ENCODE measurements around the gene PRIMPOL.

Gene PRIMPOL

DNA sequence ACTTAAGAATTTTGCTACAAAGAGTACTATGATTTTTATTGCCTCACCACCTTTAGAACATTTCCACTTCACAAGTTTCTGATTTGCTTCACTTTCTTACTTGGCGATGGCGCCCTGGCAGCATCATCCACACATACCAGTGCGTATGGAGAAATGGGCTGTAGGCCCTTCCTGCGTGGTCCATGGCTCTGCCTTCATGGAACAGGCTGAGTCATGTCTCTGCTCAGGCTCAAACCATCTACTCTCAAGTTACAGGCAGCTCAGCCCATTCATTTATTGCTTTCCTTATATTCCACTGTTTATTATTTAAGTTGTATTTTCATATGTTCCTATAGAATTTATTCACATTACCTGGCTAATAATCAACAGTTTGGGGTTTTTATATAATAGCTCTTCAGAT is 21.4 kb upstream of the PRIMPOL start:
- TF ChIP-seq, protein P1, sequence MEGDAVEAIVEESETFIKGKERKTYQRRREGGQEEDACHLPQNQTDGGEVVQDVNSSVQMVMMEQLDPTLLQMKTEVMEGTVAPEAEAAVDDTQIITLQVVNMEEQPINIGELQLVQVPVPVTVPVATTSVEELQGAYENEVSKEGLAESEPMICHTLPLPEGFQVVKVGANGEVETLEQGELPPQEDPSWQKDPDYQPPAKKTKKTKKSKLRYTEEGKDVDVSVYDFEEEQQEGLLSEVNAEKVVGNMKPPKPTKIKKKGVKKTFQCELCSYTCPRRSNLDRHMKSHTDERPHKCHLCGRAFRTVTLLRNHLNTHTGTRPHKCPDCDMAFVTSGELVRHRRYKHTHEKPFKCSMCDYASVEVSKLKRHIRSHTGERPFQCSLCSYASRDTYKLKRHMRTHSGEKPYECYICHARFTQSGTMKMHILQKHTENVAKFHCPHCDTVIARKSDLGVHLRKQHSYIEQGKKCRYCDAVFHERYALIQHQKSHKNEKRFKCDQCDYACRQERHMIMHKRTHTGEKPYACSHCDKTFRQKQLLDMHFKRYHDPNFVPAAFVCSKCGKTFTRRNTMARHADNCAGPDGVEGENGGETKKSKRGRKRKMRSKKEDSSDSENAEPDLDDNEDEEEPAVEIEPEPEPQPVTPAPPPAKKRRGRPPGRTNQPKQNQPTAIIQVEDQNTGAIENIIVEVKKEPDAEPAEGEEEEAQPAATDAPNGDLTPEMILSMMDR (IDR thresholded peaks at IDR 0.05; ENCODE audit: control insufficient read depth, insufficient read depth, low read depth, low read length, missing control alignments): no peak
- DNase-seq (ENCODE audit: low read depth): no peak
- no peak overlapping the region for H3K4me3 ChIP-seq (ENCODE audit: control insufficient read depth, low read depth, low read length)

DNA sequence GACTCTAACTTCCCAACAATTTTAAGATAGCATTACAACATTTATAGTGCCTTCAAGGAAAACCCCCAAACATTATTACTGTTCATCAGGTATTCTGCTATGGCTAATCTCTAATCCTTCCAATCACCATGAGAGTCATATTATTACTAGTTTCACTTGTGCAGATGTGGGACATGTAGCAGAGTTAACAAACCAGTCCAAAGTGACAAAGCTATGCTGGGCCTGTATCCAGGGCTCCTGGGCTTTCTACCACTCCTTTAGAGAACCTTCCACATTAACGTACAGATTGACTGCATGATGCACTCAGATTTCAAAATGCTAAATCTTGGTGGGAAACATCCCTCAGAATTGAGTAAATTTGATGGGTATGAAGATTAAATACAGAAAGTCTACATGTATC is 16.7 kb upstream of the PRIMPOL start:
- TF ChIP-seq, protein P1 (IDR thresholded peaks at IDR 0.05; ENCODE audit: control insufficient read depth, insufficient read depth, low read depth, low read length, missing control alignments): no peak
- H3K4me3 ChIP-seq (ENCODE audit: control insufficient read depth, low read depth, low read length): no peak overlapping the region
- no peak for DNase-seq (ENCODE audit: low read depth)

DNA sequence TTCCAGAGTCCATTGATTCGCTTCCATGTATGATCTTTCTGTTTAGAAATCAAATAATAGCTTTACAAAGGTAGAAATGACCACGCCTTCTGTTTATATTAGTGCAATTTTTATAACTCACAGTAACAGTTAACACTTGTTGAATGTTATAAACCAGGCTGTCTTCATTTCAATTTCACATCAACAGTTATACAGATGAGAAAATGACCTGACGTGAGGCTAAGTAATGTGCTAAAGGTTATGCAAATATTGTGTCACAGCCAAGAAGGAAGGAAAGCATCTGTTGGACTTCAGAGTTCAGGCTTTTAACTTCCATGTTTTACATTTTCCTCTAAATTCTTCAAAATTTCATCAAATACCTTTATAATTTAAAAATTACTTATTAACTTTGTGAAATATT is 14.2 kb upstream of the PRIMPOL start:
- TF ChIP-seq, protein P1 (IDR thresholded peaks at IDR 0.05; ENCODE audit: control insufficient read depth, insufficient read depth, low read depth, low read length, missing control alignments): no peak
- no peak for DNase-seq (ENCODE audit: low read depth)
- no peak overlapping the region for H3K4me3 ChIP-seq (ENCODE audit: control insufficient read depth, low read depth, low read length)

DNA sequence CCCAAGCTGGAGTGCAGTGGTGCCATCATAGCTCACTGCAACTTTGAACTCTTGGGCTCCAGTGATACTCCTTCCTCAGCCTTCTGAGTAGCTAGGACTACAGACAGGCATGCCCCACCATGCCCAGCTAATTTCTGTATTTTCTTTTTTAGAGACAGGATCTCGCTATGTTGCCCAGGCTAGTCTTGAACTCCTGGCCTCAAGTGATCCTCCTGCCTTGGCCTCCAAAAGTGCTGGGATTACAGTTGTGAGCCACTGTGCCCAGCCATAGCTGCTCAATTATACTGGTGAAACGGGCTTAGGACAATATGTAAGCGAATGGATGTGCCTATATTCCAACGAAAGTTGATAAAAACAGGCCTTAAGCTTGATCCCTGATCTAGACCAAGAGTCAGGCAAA is 13.4 kb upstream of the PRIMPOL start:
- TF ChIP-seq, protein P1 (IDR thresholded peaks at IDR 0.05; ENCODE audit: control insufficient read depth, insufficient read depth, low read depth, low read length, missing control alignments): no peak
- no peak for DNase-seq (ENCODE audit: low read depth)
- H3K4me3 ChIP-seq (ENCODE audit: control insufficient read depth, low read depth, low read length): no peak overlapping the region

DNA sequence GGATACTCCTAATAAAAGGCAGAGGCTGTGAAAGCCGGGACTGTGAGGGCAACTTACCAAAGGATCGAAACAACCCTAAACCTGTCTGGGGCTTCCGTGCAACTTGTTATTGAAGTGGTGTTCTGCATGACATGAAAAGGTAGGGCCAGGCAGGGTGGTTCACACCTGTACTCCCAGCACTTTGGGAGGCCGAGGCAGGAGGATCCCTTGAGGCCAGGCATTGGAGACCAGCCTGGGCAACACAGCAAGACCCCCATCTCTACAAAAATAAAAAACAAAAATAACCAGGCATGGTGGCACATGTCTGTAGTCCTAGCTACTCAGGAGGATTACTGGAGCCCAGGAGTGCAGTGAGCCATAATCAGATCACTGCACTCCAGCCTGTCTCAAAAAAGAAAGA is 12.6 kb upstream of the PRIMPOL start:
- no peak overlapping the region for H3K4me3 ChIP-seq (ENCODE audit: control insufficient read depth, low read depth, low read length)
- TF ChIP-seq, protein P1 (IDR thresholded peaks at IDR 0.05; ENCODE audit: control insufficient read depth, insufficient read depth, low read depth, low read length, missing control alignments): no peak
- no peak for DNase-seq (ENCODE audit: low read depth)

DNA sequence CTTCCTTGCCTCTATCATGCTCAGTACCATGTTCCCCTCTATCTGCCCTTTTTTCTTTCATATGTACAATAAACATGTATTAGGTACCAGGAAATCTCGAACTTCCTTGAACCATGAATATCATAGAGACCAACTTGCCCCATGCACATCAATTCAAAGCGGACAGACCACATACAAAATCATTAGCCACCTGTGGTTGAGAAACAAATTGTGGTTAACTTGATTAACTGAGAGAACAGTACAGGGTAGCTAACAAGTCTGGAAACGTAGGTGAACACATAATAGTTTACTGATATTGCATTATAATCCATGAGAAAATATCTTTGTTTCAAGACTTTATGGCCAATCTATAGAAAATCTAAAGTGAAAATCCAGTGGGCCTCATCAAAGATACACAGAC is 8.5 kb upstream of the PRIMPOL start:
- TF ChIP-seq, protein P1 (IDR thresholded peaks at IDR 0.05; ENCODE audit: control insufficient read depth, insufficient read depth, low read depth, low read length, missing control alignments): no peak
- DNase-seq (ENCODE audit: low read depth): no peak
- no peak overlapping the region for H3K4me3 ChIP-seq (ENCODE audit: control insufficient read depth, low read depth, low read length)

DNA sequence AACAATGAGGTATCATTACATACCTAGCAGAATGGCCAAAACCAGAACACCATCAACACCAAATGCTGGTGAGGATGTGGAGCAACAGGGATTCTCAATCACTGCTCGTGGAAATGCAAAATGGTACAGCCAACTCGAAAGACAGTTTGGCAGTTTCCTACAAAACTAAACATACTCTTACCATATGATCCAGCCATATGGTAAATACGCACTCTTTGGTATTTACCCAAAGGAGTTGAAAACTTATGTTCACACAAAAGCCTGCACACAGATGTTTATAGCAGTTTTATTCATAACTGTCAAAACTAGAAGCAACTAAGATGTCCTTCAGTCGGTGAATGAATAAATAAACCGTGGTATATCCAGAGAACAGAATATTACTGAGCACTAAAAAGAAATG is 8.1 kb upstream of the PRIMPOL start:
- TF ChIP-seq, protein P1 (IDR thresholded peaks at IDR 0.05; ENCODE audit: control insufficient read depth, insufficient read depth, low read depth, low read length, missing control alignments): no peak
- DNase-seq (ENCODE audit: low read depth): no peak
- H3K4me3 ChIP-seq (ENCODE audit: control insufficient read depth, low read depth, low read length): no peak overlapping the region

Measured in AG09309 (cell line).